ENCODE results near the gene FRMD3. TPM values are rescaled to one million over a fixed set of nuclear protein-coding genes. Genes with fewer than 3 reads are reported as not detected.

Gene FRMD3
- total RNA-seq, 1 experiment from 2014 or later = 0.55 TPM

- WGBS (ENCODE audit: extremely low coverage, insufficient read length, low lambda C conversion rate) = no CpG with 5 or more reads among the region's 4 CpGs
Observed at GRCh38 chr9:83435301-83435700, 102.9 kb downstream of the FRMD3 start.

More at GRCh38 chr9:83435301-83435700, 102.9 kb downstream of the FRMD3 start:
- no peak overlapping the region for H2BK15ac ChIP-seq (ENCODE audit: low read depth, low read length)
- no peak overlapping the region for H3K23ac ChIP-seq (ENCODE audit: insufficient read length, low read depth, low read length)
- H3K9me3 Mint-ChIP-seq = peaks cover 9 to 10% of the 10 kb centered on the region in 2 experiments; a peak in 4 of 5 replicates
- no peak for DNase-seq
- H3K23me2 ChIP-seq (ENCODE audit: insufficient read length, low read depth, low read length, poor library complexity, severe bottlenecking) = no peaks in the 10 kb centered on the region
- no peaks in the 10 kb centered on the region for H3K9me3 ChIP-seq (ENCODE audit: control insufficient read depth, low read depth, low read length)
- no peak overlapping the region for H2AK5ac ChIP-seq (ENCODE audit: insufficient read length, low read length)
- H2BK20ac ChIP-seq (ENCODE audit: low read depth, low read length, poor library complexity, severe bottlenecking) = no peak overlapping the region
- no peak overlapping the region for H3K18ac ChIP-seq (ENCODE audit: insufficient read length, low read depth, low read length)
- H2BK5ac ChIP-seq (ENCODE audit: insufficient read length, low read length) = no peak overlapping the region
- H3K36me3 Mint-ChIP-seq (ENCODE audit: insufficient read depth in 1 of 3, low read depth in 3 of 3) = peaks cover 0 to 12% (median 5%) of the 10 kb centered on the region in 3 experiments; a peak in 4 of 7 replicates
- no peaks in the 10 kb centered on the region for H3K27me3 Mint-ChIP-seq (ENCODE audit: low read depth)
- peak overlapping the region in 1 of 3 experiments; percentile 62; a peak in 1 of 7 replicates for H3K27ac Mint-ChIP-seq
- H2BK12ac ChIP-seq (ENCODE audit: insufficient read length, low read depth, low read length) = no peak overlapping the region
- no peak overlapping the region for H3K4ac ChIP-seq (ENCODE audit: low read depth, low read length)
- no peak overlapping the region for H3K9ac ChIP-seq (ENCODE audit: extremely low read depth, insufficient read length, low read length)
- no peak overlapping the region for H3K27ac ChIP-seq (ENCODE audit: insufficient read length, low read depth, low read length)
- no peak overlapping the region for H3K4me2 ChIP-seq (ENCODE audit: insufficient read depth, insufficient read length, low read length)
- H2AFZ ChIP-seq (ENCODE audit: low read length) = no peak overlapping the region
- no peak overlapping the region for H3K14ac ChIP-seq (ENCODE audit: insufficient read depth, low read length)
- peaks cover 3% of the 10 kb centered on the region; the same call in 1 of the 2 replicates for H3K4me1 ChIP-seq (ENCODE audit: insufficient read depth, low read length)
- H4K20me1 ChIP-seq (ENCODE audit: control insufficient read depth, insufficient read depth, insufficient read length) = no peaks in the 10 kb centered on the region
- H4K8ac ChIP-seq (replicated peaks; ENCODE audit: insufficient read length, low read depth, low read length) = no peak overlapping the region
- H4K91ac ChIP-seq (ENCODE audit: insufficient read length, low read depth, low read length) = no peak overlapping the region
- no peak overlapping the region for H4K5ac ChIP-seq (ENCODE audit: insufficient read length, low read depth, low read length)
- H3K27me3 ChIP-seq (ENCODE audit: insufficient read depth, low read length) = no peaks in the 10 kb centered on the region
- peaks cover 13% of the 10 kb centered on the region in 2 experiments for H3K4me1 Mint-ChIP-seq
- no peaks in the 10 kb centered on the region for H3K79me1 ChIP-seq (ENCODE audit: insufficient read depth, low read depth, low read length, poor library complexity, severe bottlenecking)
- no peak overlapping the region for H3K56ac ChIP-seq (ENCODE audit: insufficient read length, low read depth, low read length)
- no peak overlapping the region for H3T11ph ChIP-seq (ENCODE audit: low read length)
- H3K79me2 ChIP-seq (ENCODE audit: insufficient read depth, low read length) = no peaks in the 10 kb centered on the region
- no peak overlapping the region for H3K4me3 Mint-ChIP-seq
- no peak overlapping the region for H2BK120ac ChIP-seq (ENCODE audit: low read depth, low read length, poor library complexity, severe bottlenecking)
- no peak for TF ChIP-seq CTCF (conservative IDR thresholded peaks at IDR 0.05)

Measured in H9 (cell line).